HG02981 (cell line): ENCODE measurements around the gene DNMT3L.
"Not testable (repeated sequence)": the region's sequence is repeated elsewhere in the genome, so short reads cannot be mapped to it uniquely, and the experiment has no call there.

Source experiments
- ATAC-seq: cut with Tn5 transposase; IDR thresholded peaks from one replicate; pipeline ENCODE4 v1.9.1; 2021; ENCODE audit warnings: mild to moderate bottlenecking, moderate library complexity; ENCODE audit not compliant: unreplicated experiment

The DNMT3L gene

DNA sequence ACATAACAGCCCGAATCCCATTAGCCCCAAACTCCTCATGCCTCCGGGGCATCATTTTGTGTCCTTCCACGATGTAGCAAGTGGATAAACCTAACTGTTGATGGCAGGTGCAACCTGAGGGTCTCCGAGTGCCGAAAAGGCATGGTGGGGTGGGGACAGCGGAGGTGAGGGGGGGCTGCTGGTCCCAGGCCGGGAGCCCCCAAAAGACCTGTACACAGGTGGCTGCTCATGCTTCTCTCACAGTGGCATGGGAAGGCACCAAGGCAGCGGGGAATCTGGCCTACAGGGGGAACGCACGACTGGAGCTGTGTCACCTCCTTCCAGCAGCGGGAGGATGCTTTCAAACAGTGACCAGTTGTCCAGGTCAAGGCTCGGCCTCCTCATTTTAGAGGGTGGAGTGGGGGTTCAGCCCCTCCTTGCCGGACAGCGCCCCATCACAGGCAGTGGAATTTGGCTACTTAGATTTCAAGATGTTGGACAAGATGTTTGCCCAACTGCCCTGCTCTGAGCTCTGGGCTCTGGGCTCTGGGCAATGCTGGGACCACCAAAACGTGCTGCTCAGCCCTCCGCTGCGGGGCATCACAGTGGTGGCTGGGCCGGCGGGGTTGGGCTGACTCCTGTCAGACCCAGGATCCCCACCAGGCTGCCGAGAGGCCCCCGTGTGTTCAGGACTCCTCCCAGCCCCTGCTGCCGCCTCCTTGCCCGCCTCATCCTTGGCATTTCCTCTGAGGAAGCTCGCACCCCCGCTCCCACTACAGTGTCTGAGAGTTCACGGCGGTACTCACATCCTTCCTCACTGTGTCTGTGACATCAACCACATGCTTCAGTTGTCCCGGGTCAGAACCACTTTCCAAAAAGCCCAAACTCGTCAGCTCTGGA is 7.6 kb downstream of the DNMT3L start:
- no peak for ATAC-seq

DNA sequence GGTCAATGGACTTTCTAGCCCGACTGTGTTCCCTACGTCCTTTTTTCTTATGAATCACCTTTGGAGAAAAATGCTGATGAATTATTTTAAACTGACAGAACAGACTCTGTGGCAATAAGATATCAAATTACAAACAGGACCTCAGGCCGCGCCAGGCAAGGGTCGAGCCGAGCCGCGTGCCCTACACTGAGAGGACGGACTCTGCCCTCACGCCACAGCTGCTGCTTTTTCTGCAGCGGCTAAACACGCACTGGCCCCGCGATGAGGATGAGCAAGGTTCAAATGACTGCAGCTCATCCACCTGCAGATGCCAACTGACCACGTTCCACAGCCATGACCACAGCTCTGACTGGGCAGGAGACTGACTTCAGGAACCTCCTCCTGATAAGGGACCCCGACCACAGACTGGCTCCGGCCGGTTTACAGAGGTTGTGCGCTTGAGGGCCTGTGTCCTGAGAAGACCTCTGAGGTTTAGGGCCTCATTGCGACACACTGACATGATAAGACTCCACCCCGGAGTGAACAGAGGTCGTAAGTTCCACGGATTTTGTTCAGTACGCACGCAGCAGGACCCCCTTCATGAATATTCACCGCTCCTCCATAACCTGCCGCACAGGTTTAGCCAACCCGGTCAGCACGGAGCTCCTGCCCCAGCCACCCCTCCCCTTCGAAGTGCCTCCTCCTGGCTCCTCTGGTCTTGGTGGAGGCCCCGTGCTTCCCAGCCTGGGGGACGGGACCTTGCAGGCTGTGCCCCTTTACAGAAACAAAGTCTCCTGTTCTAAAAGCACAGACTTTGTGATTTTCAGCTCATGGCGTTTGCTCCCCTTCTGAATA is 12.3 kb downstream of the DNMT3L start:
- not testable (repeated sequence) for ATAC-seq

DNA sequence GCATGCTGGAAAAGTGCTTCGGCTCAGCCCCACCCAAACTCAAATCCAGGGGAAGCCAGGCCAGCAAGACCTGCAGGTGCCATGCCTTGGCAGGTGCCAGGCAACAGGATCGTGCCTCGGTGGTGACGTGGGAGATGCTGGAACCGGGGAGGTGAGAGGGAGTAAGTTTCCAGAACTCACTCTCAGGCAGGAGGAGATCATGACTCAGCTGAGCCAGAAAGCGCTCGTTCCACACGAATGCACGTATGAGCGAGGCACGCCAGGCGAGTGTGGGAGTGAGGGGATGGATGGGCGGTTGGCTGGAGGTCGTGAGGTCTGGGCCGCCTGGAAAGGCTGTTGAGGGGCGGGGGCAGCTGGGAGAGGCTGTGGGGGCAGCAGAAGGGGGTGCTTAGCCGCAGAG is 13.8 kb downstream of the DNMT3L start:
- ATAC-seq, result not testable (repeated sequence)

DNA sequence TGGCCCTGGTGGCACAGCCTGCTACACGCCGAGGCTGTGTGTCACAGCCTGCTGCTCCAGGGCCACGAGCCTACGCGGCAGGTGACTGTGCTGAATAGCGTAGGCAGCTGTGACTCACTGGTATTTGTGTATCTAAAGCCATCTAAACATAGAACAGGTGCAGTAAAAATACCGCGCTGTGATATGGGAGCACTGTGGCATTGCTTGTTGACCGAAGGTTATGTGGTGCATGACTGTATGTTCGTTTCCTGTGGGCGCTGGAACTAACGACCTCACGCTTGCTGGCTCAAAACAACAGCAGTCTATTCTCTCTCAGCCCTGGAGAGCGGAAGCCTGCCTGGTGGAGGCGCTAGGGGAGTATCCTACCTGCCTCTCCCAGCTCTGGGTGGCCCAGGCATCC is 17.7 kb downstream of the DNMT3L start:
- ATAC-seq, result peak; percentile 43

DNA sequence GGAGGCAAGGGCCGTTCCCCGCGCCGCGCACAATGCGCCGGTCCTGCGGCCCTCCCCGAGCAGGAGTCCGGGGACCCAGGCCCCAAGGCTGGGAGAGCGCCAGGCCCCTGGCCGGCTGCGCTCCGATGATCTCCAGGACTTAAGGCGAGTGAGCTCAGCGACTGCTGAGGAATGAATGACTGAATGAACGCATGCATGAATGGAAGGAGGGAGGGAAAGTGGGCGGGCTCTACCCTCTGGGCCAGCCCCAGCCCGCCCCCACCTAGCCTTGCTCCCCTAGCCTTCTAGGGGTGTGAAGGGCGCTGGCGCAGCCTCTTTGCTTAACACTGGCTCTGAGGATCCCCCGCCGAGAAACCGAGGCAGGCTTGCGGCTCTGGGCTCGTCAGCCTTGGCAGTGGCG is 20.4 kb downstream of the DNMT3L start:
- ATAC-seq, result not testable (repeated sequence)

DNA sequence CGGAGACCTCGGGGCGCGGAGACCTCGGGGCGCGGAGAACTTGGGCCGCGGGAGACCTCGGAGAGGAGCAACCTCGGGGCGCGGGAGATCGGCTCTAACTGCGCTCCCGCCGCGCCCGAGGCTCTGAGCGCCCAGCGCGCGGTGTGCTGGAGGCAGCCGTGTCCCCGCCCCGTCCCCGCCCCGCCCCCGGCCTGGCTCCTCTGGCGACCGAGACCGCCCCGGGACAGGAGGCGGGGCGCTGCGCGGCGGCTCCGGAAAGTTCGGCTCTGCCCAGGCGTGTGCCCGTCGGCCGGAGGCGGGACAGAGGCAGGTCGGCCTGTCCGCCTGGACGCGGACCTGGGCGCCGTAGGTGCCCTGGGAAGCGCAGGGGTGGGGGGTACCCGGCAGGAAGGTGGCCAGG is 20.9 kb downstream of the DNMT3L start, which contains the start of gene ICOSLG:
TSS of gene ICOSLG (minus strand) at position 102 of the 400 bp plus-strand sequence. CDS start 126 bp downstream, outside the sequence.
- not testable (repeated sequence) for ATAC-seq

DNA sequence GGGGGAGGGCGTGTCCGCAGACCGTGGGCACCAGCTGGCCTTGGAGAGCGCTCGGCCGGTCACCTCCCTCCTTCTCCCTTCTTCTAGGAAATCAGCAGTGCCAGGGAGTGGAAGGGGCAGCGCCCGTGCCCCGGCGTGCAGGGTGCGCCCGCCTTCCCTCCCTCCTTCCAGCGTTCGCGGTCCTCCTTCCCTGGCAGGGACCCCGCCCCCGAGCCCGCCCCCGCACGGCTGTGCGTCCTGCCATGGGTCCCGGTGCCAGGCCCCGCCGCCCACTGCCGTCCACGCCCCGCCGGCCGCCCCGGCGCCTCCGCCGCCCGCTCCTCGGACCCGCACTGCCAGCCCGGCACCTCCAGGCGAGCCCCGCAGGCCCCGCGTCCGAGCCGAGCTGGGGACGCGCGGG is 21.3 kb downstream of the DNMT3L start:
- not testable (repeated sequence) for ATAC-seq

DNA sequence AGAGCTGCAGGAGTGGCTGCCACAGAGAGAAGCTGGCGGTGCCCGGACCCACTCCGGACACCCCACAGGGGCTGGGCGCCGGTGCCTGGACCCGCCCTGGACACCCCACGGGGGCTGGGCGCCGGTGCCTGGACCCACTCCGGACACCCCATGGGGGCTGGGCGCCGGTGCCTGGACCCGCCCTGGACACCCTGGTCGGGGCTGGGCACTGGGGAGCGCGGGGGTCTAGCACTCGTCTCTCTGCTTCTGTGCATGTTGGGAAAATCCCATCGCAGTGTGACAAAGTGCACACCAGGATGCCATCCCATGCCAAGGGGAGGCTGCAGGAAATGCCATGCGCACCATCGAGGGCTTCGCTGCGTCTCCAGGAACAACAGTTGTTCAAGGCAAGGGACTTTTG is 32.1 kb downstream of the DNMT3L start:
- not testable (repeated sequence) for ATAC-seq

DNA sequence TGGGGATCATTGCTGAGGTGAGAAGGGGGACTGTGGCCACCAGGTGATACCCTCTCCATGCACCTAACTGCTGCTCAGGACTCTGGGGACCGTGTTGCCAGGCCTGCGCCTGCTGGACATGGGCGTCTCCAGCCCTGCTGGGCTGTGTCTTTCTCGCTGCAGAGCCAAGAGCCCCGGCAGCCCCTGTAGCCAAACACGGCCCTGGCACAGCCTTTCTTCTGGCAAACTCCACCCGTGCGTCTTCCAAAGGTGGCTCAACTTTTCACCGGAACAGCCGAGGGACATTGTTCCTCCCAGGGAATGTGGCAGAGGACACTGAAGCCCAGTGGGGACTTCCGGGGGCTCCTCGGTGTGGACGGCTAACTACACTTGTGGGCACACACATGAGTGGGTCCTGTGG is 33.6 kb downstream of the DNMT3L start:
- not testable (repeated sequence) for ATAC-seq

DNA sequence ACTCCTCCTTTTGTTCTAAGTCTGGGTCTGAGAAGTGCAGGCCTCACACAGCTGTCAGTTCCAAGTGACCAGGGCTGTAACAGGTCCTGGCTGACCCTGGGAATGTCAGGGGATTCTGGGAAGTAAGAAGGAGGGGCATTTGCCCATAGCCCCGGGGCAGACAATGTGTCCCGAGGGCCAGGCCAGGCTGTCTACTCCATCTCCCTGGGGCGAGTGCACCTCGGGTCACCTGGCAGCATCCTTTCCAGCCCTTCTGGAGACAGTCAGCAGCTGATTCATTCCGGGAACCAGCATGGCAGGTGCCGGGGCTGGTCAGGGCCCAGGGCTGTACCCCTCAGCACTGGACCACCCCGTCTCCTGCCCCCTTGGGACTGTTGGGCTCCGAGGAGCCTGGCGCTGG is 34.1 kb downstream of the DNMT3L start:
- ATAC-seq, result not testable (repeated sequence)

DNA sequence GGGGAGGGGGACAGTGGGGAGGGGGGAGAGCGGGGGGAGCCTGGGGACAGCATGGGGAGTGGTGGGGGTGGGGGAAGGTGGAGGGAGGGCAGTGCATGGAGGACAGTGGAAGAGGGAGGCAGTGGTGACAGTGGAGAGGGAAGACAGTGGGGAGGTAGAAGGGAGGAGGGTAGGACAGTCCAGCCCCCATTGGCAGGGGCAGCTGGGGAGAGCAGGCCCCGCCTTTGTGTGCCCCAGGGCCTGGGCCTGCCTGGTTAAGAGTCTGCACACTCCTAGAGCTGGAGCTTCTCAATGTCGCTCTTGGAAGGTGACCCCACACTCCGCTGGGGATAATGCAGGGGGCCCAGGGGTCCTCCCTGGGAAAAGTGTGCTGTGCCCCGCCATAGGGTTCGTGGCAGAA is 36.1 kb downstream of the DNMT3L start:
- not testable (repeated sequence) for ATAC-seq

DNA sequence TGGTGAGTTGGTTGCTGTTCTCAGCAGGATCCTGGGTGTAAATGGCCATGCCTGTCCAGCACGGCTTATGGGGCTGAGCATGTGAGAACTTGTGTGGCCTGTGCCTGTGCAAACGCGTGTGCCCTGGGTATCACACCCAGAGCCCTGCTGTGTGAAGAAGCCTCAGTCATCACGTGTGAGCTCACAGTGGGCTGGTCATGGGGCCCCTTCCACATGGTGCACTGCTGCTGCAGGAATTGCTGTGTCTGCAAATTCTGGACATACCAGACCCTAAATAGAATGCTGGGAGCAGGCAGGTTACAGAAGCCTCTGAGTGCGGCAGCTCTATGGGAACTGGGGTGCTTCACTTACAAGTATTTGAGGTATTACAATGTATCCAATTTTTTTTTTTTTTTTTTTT is 38.4 kb downstream of the DNMT3L start:
- ATAC-seq, result not testable (repeated sequence)

DNA sequence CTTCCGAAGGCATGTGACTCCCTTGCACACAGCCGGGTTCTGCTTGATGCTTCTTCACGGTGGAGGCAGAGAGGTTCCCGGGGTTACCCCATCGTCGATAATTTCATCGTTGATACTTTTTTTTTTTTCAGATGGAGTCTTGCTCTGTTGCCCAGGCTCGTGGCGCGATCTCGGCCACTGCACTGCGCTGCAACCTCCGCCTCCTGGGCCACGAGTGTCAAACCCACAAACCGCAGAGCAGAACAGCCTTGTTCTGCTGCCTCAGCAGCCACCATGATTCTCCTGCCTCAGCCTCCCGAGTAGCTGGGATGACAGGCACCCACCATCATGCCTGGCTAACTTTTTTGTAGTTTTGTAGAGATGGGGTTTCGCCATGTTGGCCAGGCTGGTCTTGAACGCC is 41.0 kb downstream of the DNMT3L start:
- ATAC-seq, result not testable (repeated sequence)

DNA sequence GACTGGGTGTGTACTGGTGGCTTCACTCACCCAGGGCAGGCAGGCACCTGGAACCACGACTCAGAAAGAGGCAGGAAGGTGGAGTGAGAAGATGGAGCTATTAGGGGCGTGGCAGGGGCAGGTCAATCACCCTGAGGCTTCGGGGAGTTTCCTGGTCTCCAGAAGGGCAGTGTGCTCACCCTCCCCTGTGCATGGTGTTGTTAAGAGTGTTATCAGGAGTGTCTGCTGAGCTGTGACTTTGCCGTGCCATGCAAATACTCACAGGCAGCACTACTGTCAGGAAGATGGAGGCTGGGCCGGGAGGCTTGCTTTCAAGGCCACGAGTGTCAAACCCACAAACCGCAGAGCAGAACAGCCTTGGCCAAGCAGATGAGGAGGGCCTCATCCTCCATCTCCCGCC is 43.2 kb downstream of the DNMT3L start:
- ATAC-seq, result not testable (repeated sequence)

DNA sequence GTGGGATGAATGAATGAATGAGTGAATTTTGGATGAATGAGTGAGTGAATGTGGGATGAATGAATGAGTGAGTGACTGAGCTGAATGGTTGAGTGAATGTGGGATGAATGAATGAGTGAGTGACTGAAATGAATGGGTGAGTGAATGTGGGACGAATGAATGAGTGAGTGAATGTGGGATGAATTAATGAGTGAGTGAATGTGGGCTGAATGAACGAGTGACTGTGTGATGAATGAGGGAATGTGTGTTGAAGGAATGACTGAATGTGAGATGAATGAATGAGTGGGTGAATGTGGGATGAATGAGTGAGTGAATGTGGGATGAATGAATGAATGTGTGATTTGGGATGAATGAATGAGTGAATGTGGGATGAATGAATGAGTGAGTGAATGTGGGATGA is 49.7 kb downstream of the DNMT3L start:
- not testable (repeated sequence) for ATAC-seq

DNA sequence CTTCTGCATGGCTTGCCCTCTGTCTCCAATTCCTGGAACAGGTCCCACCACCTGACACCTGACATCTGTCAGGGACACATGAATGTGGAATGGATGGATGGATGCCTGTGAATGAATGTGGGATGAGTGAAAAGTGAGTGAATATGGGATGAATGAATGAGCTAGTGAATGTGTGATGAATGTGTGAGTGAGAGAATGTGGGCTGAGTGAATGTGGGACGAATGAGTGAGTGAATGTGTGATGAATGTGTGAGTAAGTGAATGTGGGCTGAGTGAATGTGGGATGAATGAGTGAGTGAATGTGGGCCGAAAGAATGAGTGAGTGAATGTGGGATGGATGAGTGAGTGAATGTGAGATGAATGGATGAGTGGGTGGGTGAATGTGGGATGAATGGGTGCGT is 50.1 kb downstream of the DNMT3L start:
- not testable (repeated sequence) for ATAC-seq

DNA sequence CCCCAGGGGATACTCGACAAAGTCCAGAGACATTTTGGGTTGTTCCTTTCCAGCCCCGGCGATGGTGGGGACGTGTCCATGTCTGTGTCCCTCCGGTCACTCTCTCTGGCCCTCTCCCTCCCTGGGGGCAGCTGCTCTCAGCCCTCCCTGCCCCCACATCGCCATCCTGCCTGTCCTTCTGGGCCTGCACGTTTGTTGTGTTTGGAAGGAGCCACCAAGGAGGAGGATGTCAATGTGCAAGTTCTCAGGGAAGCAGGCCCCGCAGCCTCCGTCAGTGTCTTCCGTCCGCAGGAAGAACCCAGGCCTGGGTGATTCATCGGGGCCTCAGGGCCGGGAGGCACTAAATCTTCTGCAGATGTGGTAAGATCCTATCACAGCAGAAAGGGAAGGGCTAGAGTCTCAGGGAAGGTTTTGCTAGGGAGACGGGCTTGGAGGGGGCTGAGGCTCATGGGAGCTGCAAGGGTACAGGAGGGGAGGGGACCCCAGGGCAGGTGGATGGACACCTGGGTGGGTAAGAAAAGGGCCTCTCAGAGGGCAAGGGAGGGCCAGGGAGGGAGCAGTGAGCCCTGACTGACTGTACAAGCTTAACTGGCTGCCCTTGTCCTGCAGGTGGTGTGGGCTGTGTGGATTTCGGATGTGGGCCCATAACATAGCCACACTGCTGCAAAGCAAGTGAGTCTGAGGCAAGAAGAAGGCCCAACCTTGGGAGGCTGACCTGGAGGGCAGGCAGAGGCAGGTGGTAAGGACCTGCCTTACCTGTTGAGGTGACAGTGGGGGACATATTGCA is 53.6 kb downstream of the DNMT3L start:
- not testable (repeated sequence) for ATAC-seq

DNA sequence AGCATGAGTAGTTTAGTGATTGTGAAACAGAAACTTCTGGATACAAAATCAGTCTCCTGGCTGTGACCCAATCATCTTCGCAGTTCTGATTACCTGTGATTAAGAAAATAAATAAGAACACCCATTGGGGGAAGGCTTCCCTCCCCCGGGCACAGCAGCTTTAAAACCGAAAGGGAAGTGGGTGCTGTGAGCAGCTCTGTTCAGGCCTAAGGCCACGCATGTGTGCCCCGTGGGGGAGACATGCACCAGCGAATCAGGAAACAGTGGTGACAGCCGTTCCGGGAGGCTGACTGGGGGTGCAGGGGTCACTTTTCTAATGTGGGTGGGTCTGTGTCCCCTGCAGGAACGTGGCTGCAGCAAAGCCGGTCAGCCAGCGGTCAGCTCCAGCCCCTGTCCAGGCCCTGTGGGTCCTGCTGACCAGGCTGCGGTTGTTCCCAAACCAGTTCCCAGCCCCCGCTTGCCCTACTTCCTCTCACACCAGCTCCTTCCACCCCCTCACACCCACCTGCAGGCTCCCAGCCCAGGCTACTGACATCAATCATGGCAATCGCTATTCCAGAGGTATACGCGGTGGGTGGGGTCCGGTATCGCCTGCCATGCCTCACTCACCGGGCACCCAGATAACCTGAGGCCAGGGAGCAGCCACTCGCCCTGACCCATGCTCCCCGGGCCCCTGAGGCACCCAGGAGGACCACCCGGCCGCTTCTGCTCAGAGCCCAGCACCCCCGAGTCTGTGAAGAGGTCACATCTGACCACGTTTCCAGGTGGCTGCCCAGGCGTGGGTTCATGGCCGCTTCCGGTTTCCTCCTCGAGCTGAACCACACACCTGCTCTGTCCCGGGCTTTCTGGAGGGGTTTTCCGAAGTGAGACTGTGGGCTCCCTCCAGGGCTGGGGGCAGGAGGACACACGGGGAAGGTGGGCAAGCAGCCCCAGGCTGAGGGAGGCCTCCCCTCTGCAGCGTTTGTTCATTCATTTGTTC is 54.7 kb downstream of the DNMT3L start:
- ATAC-seq, result peak; percentile 60

DNA sequence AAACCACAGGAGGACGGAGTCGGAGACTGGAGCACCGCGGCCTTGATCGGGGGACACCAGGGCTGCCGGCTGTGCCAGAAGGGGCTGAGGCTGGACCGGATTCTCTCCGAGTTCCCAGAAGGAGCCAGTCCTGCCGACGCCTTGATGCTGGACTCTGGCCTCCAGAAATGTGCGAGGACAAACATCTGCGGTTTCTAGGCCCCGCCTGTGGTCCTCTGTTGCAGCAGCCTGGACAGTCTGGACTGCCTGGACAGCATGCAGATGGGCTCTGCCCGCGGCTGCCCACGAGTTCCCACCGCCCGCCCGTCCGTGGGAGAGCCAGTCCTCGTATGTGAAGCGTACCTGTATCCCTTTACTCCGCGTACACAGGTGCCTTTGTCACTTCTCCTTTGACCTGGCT is 55.5 kb downstream of the DNMT3L start:
- ATAC-seq, result not testable (repeated sequence)
